NCI-H748 (cell line): ENCODE results near the gene RAD51B.
A peak's percentile ranks its signal among the peaks of the same experiment; 100 is the strongest.
"Not testable (repeated sequence)": the region's sequence is repeated elsewhere in the genome, so short reads cannot be mapped to it uniquely, and the experiment has no call there.

Experiments used
- DNase-seq: peaks from one replicate; lab custom pipeline; 2025; ENCODE audit not compliant: unreplicated experiment; lab: John Stamatoyannopoulos, UW

The RAD51B gene

GRCh38 chr14:68198713-68199495 lies 379.3 kb downstream of the RAD51B start:
- DNase-seq = no peak

DNA sequence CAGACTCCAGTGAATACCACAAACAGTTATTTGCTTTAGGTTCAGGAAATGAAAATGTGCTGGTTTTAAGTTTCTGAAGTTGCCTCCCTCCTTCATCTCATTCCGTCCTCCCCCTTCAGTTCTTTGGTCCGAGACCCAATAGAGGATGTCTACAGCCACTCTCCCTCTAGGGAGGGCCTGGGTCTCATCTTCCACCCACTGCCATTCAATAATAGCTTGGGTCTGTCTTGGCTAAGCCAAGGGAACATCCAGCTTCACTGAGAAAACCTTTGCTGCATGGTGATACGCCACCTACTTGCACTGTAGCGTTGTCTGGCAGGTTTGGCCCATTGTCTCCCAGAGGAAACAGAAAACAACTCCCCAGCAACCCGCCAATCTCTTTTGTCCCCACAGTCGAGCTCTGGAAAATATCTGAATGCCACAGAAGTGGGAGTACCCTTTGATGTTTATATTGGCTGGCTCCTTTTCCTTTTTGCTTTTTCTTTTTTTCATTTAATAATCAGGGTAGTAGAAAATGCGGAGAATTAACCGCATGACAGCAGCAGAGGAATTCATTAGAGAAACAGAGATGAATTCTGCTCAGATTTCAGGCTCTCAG lies 380.1 kb downstream of the RAD51B start:
- DNase-seq = peak; percentile 58

- no peak for DNase-seq
Observed at GRCh38 chr14:68203871-68204270, 384.3 kb downstream of the RAD51B start.

DNA sequence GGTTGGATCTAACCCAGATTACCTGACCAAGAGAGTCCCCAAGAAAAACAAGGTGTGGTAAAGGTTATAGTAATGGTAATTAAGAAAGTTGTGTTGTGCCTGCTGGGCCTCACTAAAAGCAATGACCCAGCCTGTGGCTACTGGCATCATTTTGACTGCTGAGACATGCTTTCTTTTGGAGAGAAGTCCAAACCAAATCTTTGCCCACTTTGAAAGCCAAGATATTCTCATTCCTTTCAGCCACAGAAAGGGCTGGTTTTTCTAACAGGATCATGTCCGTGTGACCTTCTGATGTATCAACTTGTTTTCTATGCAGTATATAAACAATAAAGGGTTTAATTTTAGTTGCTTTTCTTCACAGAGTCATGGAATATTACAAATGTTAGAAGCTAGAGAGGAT lies 388.6 kb downstream of the RAD51B start:
- no peak for DNase-seq

DNA sequence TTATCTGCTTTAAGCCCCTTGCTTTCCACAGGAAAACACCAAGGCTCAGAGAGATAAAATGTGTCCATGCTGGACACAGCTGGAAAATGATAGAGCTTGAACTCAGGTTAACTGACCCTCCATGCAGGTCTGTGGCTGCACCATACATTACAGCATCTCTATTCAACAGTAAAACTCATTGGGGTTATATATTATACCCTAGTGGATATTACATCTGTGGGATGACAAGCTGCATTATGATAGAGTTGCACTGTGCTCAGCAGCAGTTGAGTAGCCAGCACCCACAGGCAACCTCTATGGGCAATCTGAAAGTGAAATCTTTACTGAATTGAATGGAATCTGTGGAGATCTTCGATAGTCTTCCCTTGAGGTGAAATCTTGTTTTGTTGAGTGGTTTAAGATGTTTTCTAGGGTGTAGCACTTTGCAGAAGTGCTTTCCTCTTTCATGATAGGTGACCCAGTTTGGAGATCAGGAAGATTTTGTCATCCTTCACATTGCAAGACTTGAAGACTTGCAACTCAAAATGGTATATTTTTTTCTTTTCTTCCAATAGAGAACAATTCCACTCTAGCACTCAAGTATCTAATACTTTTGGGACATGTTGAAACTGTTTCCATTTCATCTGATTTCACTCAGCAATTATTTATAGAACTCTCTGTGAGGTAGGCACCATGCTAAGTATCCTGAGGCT lies 389.2 kb downstream of the RAD51B start:
- DNase-seq = no peak

GRCh38 chr14:68210729-68211299 lies 391.2 kb downstream of the RAD51B start:
- no peak for DNase-seq

DNA sequence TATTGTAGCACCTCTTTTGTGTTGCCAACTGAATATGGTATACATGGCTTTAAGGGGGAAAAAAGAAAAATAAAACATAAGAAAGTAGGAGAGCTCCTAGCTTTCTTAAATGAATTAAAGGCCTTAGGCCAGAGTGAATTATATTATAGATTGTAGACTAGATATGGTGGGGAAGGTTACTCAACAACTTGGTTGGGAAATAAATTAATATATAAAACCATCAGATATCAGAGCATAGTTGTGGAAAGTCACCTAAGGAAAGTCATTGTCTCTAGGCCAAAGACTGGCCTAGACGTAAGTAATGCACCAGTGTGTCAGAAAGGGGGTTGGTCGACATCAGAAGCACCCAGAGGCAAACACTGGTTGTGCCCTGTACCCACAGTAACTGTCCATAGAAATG lies 391.8 kb downstream of the RAD51B start:
- DNase-seq = no peak

- DNase-seq = no peak
Observed at GRCh38 chr14:68211886-68212285, 392.3 kb downstream of the RAD51B start.

GRCh38 chr14:68212361-68212760 lies 392.8 kb downstream of the RAD51B start:
- DNase-seq = no peak

- peak; percentile 14 for DNase-seq
Observed at GRCh38 chr14:68214431-68214830, 394.9 kb downstream of the RAD51B start.

- no peak for DNase-seq
Observed at GRCh38 chr14:68215629-68216028, 396.1 kb downstream of the RAD51B start.

- no peak for DNase-seq
Observed at GRCh38 chr14:68216079-68216478, 396.5 kb downstream of the RAD51B start.

DNA sequence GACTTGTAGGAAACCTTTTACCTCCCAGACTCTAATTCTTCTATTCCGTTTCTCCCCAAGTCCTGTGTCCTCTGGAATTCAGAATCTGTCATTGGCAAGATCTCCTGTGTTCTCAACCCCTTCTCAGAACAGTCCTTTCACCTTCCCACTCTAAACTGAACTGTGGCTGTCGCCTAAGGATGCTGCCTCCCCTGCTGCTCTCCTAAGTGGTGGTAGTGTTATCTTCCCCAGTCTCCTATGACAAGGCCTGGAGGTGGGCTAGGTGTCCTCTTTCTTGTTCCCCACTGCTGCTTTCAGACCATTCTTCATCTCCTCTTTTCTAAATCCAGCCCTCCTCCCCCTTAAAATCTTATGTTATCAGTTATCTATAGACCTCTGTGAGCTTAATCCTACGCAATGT lies 397.4 kb downstream of the RAD51B start:
- no peak for DNase-seq

- DNase-seq = no peak
Observed at GRCh38 chr14:68217791-68218340, 398.3 kb downstream of the RAD51B start.

DNA sequence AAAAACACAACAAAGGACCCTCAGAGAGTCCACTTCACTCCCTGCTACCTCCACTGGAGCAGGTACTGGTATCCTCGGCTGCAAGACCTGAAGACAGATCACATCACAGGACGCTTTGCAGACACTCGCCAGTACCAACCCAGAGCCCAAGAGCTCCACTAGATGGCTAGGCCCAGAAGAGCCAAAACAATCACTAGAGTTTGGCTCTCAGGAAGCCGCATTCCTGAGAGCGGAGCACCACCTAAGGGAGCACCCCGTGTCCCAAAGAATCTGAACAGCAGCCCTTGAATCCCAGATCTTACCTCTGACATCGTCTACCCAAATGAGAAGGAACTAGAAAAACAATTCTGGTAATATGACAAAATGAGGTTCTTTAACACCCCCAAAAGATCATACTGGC lies 399.8 kb downstream of the RAD51B start:
- DNase-seq = no peak

DNA sequence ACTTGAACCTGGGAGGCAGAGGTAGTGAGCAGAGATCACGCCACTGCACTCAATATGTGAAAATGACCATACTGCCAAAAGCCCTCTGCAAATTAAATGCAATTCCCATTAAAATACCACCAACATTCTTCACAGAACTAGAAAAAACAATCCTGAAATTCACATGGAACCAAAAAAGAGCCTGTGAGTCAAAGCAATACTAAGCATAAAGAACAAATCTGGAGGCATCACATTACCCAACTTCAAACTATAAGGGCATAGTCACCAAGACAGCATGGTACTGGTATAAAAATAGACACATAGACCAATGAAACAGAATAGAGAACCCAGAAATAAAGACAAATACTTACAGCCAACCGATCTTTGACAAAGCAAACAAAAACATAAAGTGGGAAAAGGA lies 401.5 kb downstream of the RAD51B start:
- DNase-seq = not testable (repeated sequence)

DNA sequence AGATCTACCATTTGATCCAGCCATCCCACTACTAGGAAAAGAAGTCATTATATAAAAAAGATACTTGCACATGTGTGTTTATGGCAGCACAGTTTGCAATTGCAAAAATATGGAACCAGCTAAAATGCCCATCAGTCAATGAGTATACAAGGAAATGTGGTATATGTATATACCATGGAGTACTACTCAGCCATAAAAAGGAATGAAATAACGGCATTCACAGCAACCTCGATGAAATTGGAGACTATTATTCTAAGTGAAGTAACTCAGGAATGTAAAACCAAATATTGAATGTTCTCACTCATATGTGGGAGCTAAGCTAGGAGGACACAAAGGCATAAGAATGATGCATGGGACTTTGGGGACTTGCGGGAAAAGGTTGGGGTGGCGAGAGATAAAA lies 402.6 kb downstream of the RAD51B start:
- no peak for DNase-seq

GRCh38 chr14:68222726-68223125 lies 403.1 kb downstream of the RAD51B start:
- DNase-seq = no peak

DNA sequence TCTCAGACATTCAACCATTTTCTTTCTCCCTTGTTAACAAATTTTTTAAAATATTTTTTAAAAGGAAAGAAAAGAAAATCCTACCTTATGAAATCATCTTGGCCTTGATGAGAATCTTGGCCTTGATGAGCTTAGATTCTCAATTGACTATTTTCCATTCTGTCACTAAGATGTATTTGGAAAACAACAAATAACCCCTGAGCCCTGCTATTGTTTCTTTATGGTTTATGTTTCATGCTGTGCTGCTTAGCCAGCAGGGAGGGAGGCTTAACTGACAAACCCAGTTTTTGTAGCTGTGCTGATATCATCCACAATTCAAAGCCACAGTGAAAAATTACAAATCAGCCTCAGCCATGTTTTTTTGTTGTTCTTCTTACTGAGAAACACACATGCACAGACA lies 404.1 kb downstream of the RAD51B start:
- peak; percentile 9 for DNase-seq

GRCh38 chr14:68225321-68225720 lies 405.7 kb downstream of the RAD51B start:
- DNase-seq = no peak

DNA sequence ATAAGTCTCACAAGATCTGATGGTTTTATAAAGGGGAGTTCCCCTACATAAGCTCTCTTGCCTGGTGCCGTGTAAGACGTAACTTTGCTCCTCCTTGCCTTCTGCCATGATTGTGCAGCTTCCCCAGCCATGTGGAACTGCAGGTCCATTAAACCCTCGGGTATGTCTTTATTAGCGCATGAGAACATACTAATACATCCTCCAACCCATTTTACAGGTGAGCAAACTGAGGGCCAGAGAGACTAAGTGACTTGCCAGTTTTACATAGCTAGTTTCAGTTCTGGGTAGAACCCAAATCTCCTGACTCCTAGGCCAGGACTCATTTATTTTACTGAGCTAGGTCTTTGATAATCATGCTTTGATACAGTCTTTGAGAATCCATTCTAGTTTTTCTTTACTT lies 406.9 kb downstream of the RAD51B start:
- no peak for DNase-seq

DNA sequence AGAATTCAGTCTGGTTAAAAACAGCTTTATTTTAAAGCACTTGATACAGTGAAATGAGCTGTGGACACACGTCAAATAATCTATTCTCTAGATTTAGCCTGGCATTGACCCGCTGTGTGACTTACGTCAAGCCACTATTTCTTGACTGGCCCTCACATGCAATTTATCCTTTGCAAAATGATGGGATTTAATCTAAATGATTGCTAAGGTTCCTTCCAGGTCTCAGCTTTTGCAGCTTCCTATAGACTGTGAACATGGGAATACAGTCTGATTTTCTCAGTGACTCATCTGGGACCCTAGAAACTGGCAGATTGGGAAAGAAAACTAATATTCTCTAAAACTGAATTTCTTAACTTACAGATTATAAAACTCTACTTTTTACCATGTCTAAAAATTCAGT lies 409.1 kb downstream of the RAD51B start:
- DNase-seq = no peak
